Endometrial microvascular endothelial cells (primary cell): Measurements from ENCODE around the gene LHFPL4. TPM values are rescaled to one million over a fixed set of nuclear protein-coding genes. Genes with fewer than 3 reads are reported as not detected.
"Not testable (repeated sequence)": the region's sequence is repeated elsewhere in the genome, so short reads cannot be mapped to it uniquely, and the experiment has no call there.

Experiments used
- in situ Hi-C: cut with HindIII; loops from 2 replicates; pipeline ENCODE4 v1.10.0; 2017; ENCODE audit warnings: low sequenced_read_pairs, low pct_unique_long_range_greater_than_20kb; ENCODE audit errors: inconsistent ontology term
- total RNA-seq: library from RNA; depleted of rRNA; stranded (reverse); fragments of >200 nt; gene quantifications from one replicate; pipeline ENCODE4 v1.2.3, GENCODE V29; 2015; ENCODE audit errors: inconsistent ontology term

LHFPL4 gene
- not detected for total RNA-seq

- in situ Hi-C loops = no loop called here
Measured at GRCh38 chr3:9553021-9553947, at the start of gene LHFPL4. LHFPL4 (minus strand) TSS chr3:9553822; CDS start chr3:9552679, 1,143 bp downstream.

DNA sequence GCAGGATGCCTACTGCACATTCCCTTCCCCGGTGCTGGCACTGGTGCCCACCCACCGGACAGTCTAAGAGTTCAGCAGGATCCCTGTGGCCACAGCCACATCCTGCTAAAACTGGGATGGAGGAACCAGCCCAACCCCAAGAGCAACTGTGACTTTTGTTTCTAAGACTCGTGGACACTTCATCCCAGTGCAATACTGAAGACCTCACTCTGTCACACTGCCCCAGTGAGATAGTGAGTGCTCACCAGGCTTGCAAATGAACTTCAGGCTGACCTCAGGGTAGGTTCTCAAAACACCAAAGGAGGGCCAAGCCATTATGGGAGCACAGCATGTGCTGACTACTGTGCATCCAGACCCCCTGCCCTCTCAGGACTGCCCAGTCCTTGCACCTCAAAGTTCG is 49.0 kb upstream of the LHFPL4 start:
- in situ Hi-C loops = no loop called here

DNA sequence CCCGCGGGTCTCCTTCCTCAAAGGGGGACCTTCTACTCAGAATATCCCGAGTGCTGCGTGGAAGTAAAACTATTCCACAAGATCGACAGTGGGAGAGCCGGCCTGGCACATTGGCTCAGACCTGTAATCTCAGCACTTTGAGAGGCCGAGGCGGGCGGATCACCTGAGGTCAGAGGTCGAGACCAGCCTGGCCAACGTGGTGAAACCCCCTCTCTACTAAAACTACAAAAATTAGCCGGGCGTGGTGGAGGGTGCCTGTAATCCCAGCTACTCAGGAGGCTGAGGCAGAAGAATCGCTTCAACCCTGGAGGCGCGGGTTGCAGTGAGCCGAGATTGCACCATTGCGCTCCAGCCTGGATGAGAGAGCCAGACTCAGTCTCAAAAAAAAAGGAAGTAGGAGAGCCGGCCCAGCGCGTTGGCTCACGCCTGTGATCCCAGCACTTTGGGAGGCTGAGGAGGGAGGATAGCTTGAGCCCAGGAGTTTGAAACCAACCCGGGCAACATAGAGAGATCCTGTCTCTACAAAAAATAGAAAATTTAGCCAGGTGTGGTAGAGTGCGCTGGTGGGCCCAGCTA is 47.5 kb upstream of the LHFPL4 start:
- in situ Hi-C loops = not testable (repeated sequence)

- in situ Hi-C loops = no loop called here
Measured at GRCh38 chr3:9600597-9600996, 47.0 kb upstream of the LHFPL4 start.

- in situ Hi-C loops = no loop called here
Measured at GRCh38 chr3:9598783-9599387, 45.3 kb upstream of the LHFPL4 start.

DNA sequence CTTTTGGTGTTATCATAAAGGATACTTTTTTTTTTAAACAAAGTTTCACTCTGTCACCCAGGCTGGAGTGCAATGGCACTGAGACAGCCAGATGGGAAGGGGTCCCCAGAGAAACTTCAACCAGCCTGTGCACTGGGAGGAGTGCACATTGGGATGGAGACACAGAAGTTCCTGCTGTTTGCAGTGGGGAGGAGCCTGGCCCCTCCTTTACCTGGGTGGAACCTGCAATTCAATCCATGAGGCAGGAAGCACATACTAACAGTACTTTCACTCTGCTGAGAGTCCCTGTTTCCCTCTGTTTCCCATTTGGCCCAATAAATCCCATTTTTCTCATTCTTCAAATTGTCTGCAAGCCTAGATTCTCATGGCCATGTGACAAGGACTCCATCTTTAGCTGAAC is 42.3 kb upstream of the LHFPL4 start:
- in situ Hi-C loops = no loop called here

GRCh38 chr3:9591781-9592180 is 38.2 kb upstream of the LHFPL4 start:
- in situ Hi-C loops = not testable (repeated sequence)

DNA sequence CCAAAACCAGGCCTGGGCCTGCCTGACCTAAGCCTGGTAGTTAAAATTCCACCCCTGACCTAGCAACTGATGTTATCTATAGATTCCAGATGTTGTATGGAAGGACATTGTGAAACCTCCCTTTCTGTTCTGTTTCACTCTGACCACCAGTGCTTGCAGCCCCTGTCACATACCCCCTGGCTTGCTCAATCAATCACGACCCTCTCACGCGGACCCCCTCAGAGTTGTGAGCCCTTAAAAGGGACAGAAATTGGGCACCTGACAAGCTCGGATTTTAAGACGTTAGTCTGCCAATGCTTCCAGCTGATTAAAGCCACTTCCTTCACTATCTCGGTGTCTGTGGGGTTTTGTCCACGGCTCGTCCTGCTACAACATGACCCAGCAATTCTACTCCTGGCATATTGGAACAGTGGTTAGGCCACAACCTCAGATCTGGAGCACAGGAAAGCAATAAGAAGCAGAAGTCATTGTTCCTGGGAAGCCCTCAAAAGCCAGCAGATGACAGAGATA is 36.7 kb upstream of the LHFPL4 start:
- in situ Hi-C loops = no loop called here

DNA sequence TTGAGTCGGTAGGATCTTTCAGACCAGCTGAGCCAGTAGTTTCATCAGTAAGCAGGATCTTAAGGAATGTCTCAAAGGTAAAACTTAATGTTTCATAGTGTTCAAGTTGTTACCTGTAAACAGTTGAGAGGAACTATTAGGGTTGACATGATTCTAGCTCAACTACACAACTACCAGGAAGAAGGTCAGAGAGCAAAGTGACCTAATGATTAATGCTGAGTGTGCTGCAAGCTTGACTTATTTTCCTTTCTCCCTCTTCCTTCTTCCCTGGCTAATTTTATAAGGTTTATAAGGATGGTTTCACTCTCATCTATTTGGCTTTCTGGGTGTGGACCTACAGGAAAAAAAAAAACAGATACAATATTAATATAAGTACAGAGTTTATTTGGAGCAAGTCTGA is 30.2 kb upstream of the LHFPL4 start:
- in situ Hi-C loops = no loop called here

GRCh38 chr3:9583371-9583770 is 29.7 kb upstream of the LHFPL4 start:
- in situ Hi-C loops = no loop called here

DNA sequence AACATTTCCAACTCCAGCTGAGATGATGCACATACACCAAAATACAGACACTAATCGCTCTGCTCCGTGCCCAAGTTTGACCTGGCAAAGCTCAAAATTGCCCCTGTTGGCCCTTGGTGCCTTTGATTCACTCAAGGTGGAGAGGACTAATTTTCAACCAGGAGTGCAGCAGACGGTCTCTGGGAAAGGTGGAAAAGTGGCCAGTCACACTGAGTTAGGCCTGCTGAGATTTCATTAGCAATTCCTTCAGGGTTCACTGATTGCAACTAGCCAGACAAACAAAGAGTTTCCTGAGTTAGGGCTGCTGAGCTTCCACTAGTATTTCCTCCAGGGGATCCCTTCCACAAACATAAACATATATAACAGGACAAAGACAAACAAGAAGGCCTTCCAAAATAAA is 28.7 kb upstream of the LHFPL4 start:
- in situ Hi-C loops = no loop called here

- in situ Hi-C loops = no loop called here
Measured at GRCh38 chr3:9581742-9582141, 28.1 kb upstream of the LHFPL4 start.

- in situ Hi-C loops = no loop called here
Measured at GRCh38 chr3:9569054-9569453, 15.4 kb upstream of the LHFPL4 start.

DNA sequence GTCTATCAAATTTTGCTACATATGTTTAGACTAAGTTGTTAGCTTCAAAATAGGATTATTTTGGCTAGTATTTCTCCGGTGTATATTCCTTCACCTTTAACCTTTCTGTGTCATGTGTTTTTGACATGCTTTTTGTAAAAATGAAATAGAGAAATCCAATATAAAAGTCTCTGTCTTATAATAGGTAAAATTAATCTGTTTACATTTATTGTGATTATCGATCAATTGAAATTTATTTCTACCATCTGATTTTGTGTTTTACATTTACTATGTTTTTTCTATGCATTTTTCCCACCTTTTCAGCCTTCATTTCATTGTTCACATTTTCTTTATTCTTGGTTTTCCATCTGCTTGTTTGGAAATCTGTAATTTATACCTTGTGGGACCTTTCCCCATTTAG is 11.7 kb upstream of the LHFPL4 start:
- in situ Hi-C loops = no loop called here

DNA sequence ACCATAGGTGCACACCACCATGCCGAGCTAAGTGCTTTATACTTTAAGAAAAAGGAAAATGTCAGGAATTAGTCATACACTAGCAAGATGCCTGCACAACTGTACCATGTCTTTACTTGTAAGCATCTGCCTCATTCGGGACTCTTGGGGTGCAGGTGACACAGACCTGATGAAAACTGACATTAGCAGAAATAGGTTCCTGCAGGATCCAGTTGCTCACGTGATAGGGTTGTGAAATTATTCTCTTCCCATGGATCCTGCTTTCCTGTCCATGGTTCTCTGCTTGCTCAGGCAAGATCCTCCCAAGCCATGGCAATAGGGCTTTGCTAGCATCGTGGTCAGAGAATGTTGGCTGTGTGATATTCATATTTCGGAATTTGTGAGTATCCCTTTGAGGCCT is 10.2 kb upstream of the LHFPL4 start:
- in situ Hi-C loops = no loop called here

GRCh38 chr3:9560056-9560455 is 6.4 kb upstream of the LHFPL4 start:
- in situ Hi-C loops = not testable (repeated sequence)

GRCh38 chr3:9553948-9554513 is 409 bp upstream of the LHFPL4 start:
- in situ Hi-C loops = no loop called here

DNA sequence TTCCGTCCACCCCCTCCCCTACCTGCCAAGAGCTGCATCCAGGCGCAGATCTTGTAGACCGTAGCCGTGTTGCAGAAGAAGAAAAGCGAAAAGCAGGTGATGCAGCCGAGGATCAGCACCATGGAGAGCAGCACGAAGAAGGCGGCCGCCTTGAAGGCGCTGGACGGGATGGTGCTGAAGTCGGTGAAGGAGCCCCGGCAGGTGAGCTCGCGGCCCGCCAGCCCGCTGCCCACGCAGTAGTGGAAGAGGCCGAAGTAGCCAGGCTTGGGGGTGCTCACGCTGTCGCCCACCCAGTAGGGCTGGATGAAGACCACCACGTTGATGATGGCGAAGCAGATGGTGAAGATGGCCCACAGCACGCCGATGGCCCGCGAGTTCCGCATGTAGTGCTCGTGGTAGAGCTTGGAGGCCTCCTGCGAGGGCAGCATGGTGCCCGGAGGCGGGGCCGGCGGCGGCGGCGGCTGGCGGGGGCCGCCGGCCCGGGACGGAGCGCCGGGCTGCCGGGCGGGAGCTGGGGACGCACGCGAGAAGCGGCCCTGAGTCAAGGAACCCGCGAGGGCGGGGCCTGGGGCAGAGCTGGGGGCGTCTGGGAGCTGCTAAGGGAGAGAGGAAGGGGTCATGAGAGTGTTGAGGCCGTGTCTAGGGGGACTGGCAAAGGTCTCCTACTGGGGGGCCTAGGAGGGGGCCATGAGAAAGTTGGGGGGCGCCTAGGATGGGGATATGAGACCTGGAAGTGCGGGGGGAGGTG is 1.2 kb downstream of the LHFPL4 start:
- in situ Hi-C loops = no loop called here

DNA sequence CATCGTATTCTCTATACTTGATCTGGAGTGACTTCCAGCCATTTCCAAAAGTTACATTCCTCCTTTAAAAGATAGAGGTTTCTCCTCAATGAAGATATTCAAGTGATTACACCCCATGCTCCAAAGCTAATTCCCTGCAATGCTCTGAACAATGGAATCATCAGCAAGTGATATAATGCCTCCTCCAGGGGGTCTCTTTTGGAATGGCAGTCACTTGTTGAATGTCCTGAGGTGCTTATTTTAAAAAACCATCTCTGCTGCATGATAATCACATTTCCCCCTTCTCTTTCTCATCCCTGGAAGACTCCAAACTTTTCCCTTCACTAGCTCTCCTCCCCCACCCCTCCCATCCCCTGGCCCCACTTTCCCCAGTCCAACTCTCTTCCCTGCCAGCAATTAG is 2.6 kb downstream of the LHFPL4 start:
- in situ Hi-C loops = no loop called here
